T follicular helper cell (primary cell): ENCODE data around the gene DCC.

ENCODE experiments used
- DNase-seq: peaks from one replicate; pipeline ENCODE4 v3.0.0-alpha.2; 2020; ENCODE audit warnings: low read depth

DCC gene

DNA sequence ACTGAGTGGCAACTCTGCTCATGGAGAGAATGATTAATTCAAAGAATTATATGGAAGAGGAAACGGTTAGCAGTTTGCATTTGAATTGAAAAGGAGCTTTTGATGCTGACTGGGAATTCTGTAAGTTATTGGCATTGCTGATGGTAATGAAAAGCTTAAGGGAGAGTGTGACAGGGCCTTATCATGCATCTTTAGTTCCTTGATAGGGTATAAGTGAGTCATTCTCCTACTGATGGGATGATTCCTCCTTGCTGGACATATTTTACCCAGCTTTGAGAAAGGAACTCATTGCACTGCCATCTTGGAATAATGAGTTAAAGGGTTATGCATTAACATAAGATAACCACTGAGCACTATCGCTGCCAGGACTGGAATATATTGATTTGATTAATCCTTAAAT lies 740.7 kb downstream of the DCC start:
- DNase-seq = no peak

DNA sequence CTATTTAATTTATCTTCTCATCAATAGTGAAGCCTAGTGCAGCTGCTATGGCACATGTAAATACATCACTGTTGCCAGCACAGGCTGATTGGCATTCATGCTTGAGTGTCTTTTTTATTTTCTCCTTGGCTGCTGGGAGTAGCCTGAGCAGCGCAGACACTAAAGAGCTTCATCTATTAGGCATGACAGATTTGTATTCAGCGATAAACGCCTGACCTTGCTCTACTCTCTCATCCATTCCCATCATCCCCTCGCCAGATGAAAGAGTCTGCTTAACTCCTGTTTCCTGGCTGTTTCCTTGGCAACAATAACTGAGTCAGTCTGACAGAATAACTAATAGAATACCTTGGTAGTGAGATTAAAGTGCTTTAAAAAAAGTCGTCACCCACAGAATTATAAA lies 753.6 kb downstream of the DCC start:
- no peak for DNase-seq

DNA sequence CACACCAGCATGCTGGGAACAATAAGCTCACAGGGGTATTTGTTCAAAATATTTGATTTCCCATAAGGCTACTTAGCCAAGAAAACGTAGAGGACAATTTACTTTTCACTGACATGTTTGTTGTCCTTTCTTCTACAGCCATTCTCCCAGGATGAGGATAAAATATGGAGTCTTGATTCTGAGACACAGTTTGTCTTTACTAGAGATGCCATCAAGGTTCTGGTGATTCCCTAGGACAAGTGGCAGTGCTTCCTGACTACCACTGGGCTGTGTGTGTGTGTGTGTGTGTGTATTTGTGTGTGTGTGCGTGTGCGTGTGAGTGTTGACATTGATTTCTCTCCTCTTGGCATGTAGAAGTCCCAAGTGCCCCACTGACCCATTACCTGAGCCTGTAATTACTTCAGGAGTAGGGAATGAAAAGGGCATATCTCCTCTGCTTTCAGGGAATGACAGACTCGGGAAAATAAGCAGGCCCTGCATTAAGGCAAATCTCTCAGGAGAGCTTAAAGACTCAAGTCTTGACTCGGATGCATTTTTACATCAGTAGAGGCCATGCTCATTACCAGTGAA lies 761.6 kb downstream of the DCC start:
- no peak for DNase-seq

DNA sequence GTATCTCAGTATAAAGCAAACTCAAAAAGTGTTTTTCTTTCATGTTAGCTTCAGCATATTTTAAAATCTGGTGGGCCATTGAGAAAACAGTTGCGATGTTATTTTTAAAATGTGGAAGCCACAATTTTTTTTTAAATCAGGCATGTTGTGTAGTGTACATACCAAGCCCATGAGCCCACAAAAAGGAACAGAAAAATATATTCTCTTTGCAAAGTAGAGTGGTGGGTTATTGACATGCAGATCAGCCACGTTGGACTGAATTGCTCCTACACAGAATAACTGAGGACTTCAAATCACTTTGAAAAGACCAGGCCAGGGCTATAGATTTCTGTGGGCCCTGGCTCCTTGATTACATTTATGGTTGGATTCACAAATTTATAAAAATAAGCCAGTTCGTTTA lies 774.4 kb downstream of the DCC start:
- DNase-seq = no peak

DNA sequence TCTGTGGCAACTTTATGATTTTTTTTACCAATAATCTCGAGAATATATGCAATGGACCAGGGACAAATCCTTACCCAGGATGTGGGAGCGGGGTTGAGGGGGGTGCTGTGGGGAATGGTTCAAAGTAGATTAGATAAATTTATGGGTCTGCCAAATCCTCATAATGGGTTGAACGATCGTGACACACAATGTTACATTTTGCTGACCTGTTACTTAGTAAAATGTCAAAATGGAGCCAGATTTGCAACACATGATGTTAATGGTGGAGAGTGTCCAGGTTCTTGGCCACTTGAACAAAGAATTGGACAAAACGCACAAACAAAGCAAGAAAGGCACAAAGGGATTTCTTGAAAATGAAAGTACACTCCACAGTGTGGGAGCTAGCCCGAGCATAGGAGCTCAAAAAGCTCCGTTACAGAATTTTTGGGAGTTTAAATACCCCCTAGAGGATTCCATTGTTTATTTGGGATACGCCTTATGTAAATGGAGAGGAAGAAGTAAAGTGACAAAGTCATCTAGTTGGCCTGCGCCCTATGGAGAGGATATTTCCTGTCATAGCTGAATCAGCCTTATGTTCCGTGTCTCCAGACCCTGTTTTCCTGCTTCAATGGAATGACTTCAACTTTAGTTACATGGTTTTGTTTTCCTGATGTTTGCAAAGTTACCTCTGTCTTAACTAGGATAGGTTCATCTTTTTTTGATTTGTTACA lies 776.0 kb downstream of the DCC start:
- DNase-seq = no peak

DNA sequence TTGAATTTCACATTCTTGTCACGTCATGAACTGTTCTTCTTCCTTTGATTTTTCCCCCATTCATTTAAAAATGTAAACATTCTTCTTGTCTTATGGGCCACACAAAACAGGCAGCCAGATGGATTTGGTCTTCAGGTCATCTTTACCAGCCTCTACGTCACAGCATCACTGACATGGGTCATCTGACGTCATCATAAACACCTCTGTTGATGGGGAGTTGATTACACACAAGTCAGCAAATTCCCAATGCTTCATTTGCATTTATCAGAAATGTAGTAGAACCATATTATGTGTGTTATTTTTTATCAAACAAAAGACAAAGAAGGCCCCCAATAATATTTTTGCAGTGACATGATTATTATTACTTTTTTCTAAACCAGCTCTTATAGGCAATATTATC lies 777.9 kb downstream of the DCC start:
- DNase-seq = no peak

DNA sequence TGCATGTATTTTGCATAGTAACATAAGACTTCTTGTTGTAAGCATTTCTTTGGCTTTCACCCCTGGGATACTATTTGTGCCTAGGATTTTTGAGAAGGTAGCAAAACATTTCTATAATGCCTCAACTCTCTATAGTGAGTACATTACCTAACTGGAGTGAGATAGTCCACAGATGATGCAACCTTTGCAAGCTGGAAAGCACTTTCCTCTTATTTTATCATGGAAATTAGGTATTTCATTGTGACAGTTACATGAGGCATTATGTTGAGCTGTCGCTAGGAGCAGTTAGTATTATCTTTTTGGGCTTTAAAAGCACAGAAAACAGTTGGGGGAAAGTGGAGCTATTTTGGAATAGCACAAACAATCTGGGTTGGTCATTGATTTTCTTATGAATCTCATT lies 786.2 kb downstream of the DCC start:
- DNase-seq = no peak

DNA sequence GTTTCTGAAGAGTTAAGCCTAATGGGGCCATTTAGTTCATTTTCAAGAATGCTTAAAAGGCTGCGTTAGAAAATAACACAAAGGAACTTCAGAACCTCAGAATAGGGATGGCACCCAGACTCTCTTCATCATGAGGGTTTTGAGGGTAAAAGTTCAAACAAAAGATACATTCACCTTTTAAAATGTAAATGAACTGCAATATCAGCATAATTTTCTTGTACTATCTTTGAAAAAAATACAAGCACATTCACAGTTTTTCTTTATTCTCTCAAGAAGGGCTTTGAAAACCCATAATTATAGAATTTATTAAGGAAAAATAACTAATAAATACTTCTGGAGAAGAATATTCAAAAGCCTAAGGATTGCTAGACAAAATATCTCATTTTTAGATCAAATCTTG lies 791.0 kb downstream of the DCC start:
- no peak for DNase-seq

DNA sequence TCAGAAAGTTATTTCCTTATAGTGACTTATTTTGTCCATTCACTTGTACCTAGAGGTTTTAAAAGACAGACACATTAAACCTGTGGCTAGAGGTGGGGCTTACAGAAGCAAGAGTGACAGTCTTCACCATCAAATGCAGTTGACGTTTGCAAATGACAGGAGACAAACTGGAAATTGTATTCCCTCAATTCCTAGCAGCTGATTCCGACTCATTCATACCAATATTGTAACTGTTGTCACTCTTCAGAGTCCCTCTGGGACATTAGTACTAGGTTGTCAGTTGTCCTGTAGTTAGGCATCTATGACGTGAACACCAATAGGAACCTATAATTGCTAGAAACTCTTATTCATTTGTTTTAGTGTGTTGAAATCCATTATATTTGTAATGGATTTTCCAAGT lies 794.7 kb downstream of the DCC start:
- DNase-seq = no peak

DNA sequence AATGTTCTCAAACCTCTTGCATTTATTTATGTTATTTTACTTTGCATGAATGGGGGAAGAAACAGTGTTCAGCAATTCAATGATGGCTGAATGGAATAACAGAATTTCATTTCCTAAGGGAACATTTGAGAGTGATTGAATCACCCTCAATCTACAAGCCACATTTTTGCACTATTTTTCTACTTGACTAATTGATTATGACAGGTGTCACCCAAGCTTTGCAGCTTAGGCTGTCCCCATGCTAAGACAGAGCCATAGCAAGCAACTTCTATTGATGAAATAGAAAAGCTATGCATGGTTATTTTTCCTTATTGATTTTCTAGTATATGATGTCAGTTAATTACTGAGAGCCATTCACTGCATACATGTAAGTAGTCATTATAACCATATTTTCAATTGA lies 795.7 kb downstream of the DCC start:
- DNase-seq = no peak

DNA sequence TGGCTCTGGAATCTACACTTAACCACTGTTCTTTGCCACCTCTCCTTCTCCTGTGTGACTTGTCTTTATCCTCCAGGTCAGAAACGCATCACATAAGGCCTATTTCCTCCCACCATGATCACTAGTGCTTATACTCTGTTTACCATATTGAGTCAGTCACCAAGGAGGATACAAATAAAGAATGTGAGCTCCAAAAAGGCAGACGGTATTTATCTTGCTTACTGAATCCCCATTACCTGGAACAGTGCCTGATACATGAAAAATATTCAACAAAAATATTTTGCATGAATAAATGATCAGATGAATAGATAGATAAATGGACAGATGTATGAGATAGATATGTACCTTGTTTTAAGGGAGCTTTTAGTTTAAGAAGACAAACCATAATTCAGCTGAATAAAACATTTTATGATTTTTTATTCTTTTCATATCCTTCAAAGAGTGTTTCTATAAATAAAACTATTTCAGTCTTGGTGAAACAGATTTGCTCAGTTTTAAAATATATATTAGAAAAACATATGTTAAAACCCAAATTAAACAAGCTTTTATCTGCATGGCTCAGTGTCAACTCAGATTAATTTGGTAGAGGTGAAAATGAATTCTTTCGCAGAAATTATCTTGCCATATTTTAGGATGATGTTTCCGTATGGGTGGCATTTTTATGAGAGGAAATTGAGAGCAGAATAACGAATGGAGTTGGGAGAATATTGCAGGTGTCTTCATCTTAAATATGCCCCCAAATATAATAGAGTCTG lies 799.9 kb downstream of the DCC start:
- no peak for DNase-seq

DNA sequence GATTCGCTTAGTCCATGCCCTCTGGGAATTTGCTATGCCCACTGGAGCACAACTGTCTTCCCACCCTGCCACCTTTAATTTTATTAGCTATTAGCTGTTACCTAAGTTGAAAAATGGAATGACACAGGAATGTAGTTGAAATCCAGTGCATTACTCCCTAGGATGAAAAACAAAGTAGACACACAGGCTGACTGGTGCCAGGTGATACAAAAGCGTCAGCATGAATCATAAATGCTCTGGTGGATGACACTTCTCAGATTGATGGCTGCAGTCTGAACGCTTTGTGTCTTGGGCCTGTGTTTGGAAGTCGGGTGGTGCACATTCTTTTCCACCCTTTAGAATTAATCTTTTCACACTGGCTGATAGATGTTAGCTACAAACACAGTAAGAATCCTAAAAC lies 802.0 kb downstream of the DCC start:
- DNase-seq = no peak

DNA sequence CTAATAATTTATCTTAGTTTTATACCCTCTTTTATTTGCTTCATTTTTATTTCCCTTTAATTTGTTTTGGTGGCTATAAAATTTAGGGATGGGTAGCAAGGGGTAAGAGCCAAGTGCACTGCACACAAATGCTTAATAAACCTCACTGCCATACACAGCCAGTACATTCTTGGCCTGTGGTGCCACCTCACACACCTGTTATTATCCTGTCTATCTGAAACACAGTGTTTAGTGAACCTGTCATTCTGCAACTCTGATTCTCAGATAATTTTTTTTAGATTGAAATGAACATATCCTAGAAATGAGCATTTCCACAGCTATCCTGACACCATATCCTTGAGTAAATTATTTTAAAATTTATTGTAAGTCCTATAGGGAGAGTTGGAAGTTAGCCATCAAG lies 807.5 kb downstream of the DCC start:
- no peak for DNase-seq

DNA sequence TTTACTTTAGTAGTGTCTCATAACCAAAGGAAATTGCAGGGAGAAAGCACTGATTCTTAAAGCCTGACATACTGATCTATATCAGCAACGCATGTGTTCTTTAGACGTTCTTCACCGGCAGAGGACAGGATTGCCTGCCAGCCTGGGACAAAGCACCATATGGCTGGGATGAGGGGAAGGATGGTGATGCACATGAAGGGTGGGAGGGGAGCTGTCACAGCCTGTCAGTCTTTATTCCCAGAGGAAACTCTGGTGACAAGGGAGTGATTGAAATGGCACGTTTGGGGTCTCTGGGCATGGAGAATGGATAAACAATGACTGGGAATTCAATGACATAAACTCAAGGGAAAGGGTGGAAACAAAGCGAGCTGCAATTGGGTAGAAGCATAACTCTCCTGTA lies 808.1 kb downstream of the DCC start:
- no peak for DNase-seq

DNA sequence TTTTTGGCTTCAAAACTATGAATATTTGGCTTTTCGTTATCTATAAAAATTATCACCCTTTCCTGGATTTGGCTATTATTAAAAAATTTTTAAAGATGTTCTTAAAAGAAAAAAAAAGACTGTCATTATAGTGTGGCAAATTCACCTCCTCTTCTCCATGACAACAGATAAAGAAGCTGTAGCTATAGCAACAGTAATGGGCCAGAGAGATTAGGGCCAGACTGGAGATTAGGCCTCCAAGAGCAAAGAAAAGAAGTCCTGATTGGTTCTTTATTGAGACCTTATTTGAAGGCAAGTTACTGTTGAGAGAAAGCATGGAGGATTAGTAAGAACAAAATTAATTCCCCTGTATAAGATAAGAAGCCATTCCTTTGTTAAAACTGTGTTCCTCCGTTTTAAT lies 812.5 kb downstream of the DCC start:
- no peak for DNase-seq

DNA sequence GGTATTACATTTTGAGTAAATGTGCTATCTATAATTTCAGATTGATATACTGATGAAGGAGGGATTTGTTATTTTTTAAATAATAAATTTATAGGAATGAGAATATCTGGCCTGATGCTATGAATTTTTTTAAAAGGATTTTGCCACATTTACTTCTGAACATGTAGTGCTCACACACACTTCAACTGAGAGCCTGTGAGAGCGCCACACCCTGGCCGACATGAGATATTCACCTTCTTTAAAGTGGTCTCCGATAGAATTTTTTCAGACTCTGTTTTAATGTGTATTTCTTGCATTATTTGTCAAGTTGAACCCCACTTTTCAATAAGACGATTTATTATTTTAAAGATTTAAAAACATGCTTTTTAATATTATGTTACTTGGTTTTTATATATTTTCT lies 813.3 kb downstream of the DCC start:
- no peak for DNase-seq

DNA sequence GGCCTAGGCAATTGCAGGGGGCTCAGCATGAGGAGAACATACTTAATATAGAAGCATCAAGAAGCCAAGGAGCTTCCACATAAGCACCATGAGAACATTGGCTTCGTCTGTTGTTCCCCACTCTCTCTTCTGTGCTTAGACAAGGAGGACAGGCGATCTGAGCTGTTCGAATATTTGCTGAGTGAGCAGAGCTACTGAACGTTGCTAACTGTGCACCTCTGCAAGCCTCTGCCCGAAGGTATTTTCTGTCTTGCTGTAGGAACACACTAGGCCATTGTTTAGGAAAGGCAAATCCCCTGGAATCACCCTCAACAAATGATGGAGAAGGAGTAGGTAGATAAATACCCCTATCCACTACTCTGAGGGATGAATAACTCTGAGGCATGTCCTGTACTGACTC lies 813.8 kb downstream of the DCC start:
- no peak for DNase-seq

DNA sequence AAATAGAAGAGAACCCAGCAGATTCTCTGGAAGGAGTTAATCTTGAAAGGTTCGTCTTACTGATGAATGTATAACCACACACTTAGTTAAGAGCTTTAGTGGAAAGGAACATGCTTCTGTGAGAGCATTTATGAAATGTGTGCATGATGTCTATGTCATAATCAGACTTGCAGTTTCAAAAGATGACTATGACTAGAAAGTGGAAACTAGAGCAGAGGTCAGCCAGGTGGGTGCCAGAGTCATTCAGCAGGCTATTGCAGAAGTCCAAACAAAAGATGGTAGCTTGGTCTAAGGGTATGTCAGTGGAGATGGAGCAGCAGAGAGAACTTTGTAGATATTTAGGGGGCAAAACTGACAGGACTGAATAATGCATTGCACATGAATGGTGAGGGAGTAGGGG lies 825.8 kb downstream of the DCC start:
- DNase-seq = no peak

DNA sequence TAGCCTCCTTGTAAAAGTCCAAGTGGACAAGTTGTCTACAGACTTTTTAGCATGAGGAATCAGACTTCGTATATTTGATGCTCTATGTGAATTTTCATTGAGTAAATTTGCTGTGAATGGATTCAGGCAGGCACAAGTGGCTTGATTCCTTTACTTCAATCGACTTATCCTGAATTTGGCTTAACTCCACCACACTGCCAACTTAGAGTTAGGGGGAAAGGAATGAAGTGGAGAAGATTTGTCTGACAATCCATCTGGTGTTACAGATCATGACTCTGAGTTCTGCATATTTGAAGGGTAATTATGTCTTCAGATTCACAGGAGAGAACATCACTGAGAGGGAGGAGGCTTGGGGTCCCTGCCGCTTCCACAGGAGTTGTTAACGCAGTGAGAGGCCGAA lies 829.3 kb downstream of the DCC start:
- no peak for DNase-seq

DNA sequence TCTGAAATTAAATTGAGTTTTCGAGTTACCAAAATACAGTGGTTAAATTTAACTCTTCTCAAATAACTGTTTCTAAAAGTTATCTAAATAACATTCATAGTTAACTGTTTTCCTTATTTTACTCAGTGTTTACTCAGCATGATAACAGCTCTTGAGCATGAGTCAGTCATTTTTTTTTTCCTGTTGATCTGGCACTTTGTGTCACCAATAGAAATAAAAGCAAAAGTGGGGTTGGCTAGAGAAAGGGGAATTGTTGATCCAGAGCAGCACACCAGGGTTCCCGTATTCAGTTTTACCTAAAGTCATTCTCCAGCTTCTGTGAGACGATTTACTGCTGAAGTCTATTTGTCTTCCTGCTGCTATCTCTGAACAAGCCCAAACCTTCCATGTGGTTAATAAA lies 851.6 kb downstream of the DCC start:
- DNase-seq = no peak

DNA sequence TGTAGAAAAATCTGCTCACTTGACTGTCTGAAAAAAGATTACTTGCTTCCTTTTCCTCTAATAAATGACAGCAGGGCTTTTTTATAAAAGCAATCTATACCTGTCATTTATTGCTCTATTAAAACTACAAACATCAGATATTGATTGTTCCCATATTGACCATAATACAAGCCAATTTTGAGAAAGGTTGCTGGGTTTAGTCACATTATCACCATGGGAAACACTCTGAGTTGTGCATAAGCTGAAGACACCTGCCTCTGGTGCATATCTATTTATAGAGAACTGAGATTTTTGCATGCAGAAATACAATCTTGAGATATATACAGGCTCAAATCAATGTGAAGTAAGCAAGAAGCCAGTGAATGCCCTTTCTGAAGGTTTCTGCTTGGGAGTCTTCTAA lies 853.9 kb downstream of the DCC start:
- no peak for DNase-seq

DNA sequence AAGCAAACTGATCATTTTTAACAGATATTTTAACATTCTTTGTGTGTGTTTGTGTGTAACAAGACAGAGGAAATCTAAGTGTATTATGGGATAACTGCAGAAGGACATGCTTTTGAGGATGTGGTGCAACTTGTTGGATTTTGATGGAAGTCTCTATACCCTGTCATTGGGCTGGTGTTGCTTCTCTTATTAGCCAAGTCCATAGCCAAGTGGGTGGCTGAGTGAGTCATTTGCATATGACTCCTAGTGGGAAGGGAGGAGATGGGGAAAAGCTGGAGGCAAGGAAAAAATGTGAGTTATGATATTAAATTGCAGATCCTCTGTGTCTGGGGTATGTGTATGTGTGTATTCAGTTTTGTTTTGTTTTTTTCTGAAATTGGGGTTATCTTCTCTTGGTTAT lies 879.9 kb downstream of the DCC start:
- no peak for DNase-seq

DNA sequence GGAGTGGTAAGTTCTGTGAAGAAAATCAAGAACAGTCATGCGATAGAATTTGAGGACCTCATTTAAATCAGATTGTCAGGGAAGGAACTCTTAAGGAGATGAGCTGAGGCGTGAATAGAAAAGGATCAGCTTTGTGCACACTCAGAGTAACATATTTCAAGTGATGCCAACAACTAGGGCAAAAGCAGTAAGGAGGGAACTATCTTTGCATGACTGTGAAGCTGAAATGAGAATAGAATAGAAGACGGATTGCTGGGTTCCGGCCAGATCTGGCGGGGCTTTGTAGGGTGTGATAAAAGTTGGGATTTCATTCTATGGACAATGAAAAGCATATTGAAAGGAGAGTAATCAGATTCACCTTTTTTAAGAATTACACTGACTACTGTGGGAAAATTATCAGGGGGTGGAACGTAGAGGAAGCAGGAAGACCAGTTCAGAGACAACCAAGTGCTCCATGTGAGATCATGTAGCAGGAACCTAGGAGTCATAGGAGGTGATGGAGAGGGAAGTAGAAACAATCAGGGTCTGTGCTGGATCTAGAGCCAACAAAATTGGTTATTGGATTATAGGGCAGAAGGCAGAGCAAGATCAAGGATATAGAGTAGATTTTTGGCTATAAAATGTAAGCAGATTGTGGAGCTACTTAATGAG lies 884.3 kb downstream of the DCC start:
- DNase-seq = no peak
